ENCODE data around the gene CPHXL2. TPM values are rescaled to one million over a fixed set of nuclear protein-coding genes. Genes with fewer than 3 reads are reported as not detected.

Gene CPHXL2
- total RNA-seq, 1 experiment from 2014 or later, result not detected

- no peak for DNase-seq (ENCODE audit: low spot score)
Observed at GRCh38 chr16:75644240-75645012, 32.4 kb downstream of the CPHXL2 start.

GRCh38 chr16:75640598-75640997, 36.2 kb downstream of the CPHXL2 start:
- DNase-seq (ENCODE audit: low spot score), result peak; percentile 68

GRCh38 chr16:75635036-75635435, 41.8 kb downstream of the CPHXL2 start:
- no peak for DNase-seq (ENCODE audit: low spot score)

- DNase-seq (ENCODE audit: low spot score), result no peak
Observed at GRCh38 chr16:75632857-75633256, 44.0 kb downstream of the CPHXL2 start.

- no peak for DNase-seq (ENCODE audit: low spot score)
Observed at GRCh38 chr16:75630052-75630451, 46.8 kb downstream of the CPHXL2 start.

- no peak for DNase-seq (ENCODE audit: low spot score)
Observed at GRCh38 chr16:75629132-75629531, 47.7 kb downstream of the CPHXL2 start.

- DNase-seq (ENCODE audit: low spot score), result no peak
Observed at GRCh38 chr16:75628351-75628750, 48.5 kb downstream of the CPHXL2 start.

- no peak for DNase-seq (ENCODE audit: low spot score)
Observed at GRCh38 chr16:75627851-75628250, 49.0 kb downstream of the CPHXL2 start.

GRCh38 chr16:75626806-75627205, 50.0 kb downstream of the CPHXL2 start:
- DNase-seq (ENCODE audit: low spot score), result no peak

- no peak for DNase-seq (ENCODE audit: low spot score)
Observed at GRCh38 chr16:75624921-75625334, 51.9 kb downstream of the CPHXL2 start.

- DNase-seq (ENCODE audit: low spot score), result peak; percentile 96
Observed at GRCh38 chr16:75622761-75623605, 53.8 kb downstream of the CPHXL2 start, which contains the start of gene ADAT1. Gene ADAT1 (minus strand): TSS chr16:75623281. CDS start chr16:75620799, 2,482 bp downstream.

- DNase-seq (ENCODE audit: low spot score), result no peak
Observed at GRCh38 chr16:75621170-75621477, 55.7 kb downstream of the CPHXL2 start.

- no peak for DNase-seq (ENCODE audit: low spot score)
Observed at GRCh38 chr16:75620326-75621169, 56.3 kb downstream of the CPHXL2 start.

- no peak for DNase-seq (ENCODE audit: low spot score)
Observed at GRCh38 chr16:75618780-75619179, 58.0 kb downstream of the CPHXL2 start.

GRCh38 chr16:75617121-75617520, 59.7 kb downstream of the CPHXL2 start:
- DNase-seq (ENCODE audit: low spot score), result no peak

GRCh38 chr16:75616521-75617010, 60.2 kb downstream of the CPHXL2 start:
- DNase-seq (ENCODE audit: low spot score), result no peak

- no peak for DNase-seq (ENCODE audit: low spot score)
Observed at GRCh38 chr16:75615619-75616018, 61.2 kb downstream of the CPHXL2 start.

- no peak for DNase-seq (ENCODE audit: low spot score)
Observed at GRCh38 chr16:75614066-75614897, 62.5 kb downstream of the CPHXL2 start.
